HT1080 (cell line): ENCODE results near the gene NSG1. TPM values are rescaled to one million over a fixed set of nuclear protein-coding genes. Genes with fewer than 3 reads are reported as not detected.

Experiments used
- DNase-seq: peaks from one replicate; pipeline ENCODE4 v3.0.0-alpha.2; 2015; ENCODE audit warnings: low read depth
- total RNA-seq: library from RNA; depleted of rRNA; stranded (reverse); fragments of >200 nt; shearing (Covaris generic); gene quantifications from 2 replicates; pipeline ENCODE4 v1.2.3, GENCODE V29; 2014

Gene NSG1
- total RNA-seq, 1 experiment from 2014 or later: 0.61 TPM

- DNase-seq: peak; percentile 6
Observed at GRCh38 chr4:4368809-4369580, 17.9 kb upstream of the NSG1 start.

- DNase-seq: no peak
Observed at GRCh38 chr4:4374388-4375098, 12.4 kb upstream of the NSG1 start.

GRCh38 chr4:4376074-4376473 is 10.8 kb upstream of the NSG1 start:
- no peak for DNase-seq

GRCh38 chr4:4377191-4377590 is 9.7 kb upstream of the NSG1 start:
- DNase-seq: no peak

- DNase-seq: no peak
Observed at GRCh38 chr4:4377732-4378460, 9.0 kb upstream of the NSG1 start.

- DNase-seq: no peak
Observed at GRCh38 chr4:4379540-4380087, 7.3 kb upstream of the NSG1 start.

- DNase-seq: no peak
Observed at GRCh38 chr4:4383085-4383484, 3.8 kb upstream of the NSG1 start.

- DNase-seq: peak; percentile 23
Observed at GRCh38 chr4:4384837-4385236, 2.1 kb upstream of the NSG1 start.

GRCh38 chr4:4385729-4386295 is 1.1 kb upstream of the NSG1 start:
- no peak for DNase-seq

GRCh38 chr4:4386296-4386735 is 586 bp upstream of the NSG1 start:
- no peak for DNase-seq

- DNase-seq: no peak
Observed at GRCh38 chr4:4387531-4388310, 819 bp downstream of the NSG1 start.

GRCh38 chr4:4388311-4388790 is 1.4 kb downstream of the NSG1 start:
- no peak for DNase-seq

GRCh38 chr4:4388836-4389575 is 2.1 kb downstream of the NSG1 start:
- DNase-seq: no peak

GRCh38 chr4:4390046-4390445 is 3.1 kb downstream of the NSG1 start:
- DNase-seq: no peak

- DNase-seq: no peak
Observed at GRCh38 chr4:4390515-4391240, 3.8 kb downstream of the NSG1 start.

- DNase-seq: no peak
Observed at GRCh38 chr4:4391866-4392265, 5.0 kb downstream of the NSG1 start.

- no peak for DNase-seq
Observed at GRCh38 chr4:4392501-4393183, 5.7 kb downstream of the NSG1 start.

- DNase-seq: peak; percentile 71
Observed at GRCh38 chr4:4394644-4395043, 7.7 kb downstream of the NSG1 start.

GRCh38 chr4:4395371-4395770 is 8.5 kb downstream of the NSG1 start:
- no peak for DNase-seq
